Measurements from ENCODE around the gene MDGA2. TPM values are rescaled to one million over a fixed set of nuclear protein-coding genes. Genes with fewer than 3 reads are reported as not detected.

Gene MDGA2
- total and polyA plus RNA-seq, 8 donors = 0.14 to 2.9 TPM; not detected in 6

DNA sequence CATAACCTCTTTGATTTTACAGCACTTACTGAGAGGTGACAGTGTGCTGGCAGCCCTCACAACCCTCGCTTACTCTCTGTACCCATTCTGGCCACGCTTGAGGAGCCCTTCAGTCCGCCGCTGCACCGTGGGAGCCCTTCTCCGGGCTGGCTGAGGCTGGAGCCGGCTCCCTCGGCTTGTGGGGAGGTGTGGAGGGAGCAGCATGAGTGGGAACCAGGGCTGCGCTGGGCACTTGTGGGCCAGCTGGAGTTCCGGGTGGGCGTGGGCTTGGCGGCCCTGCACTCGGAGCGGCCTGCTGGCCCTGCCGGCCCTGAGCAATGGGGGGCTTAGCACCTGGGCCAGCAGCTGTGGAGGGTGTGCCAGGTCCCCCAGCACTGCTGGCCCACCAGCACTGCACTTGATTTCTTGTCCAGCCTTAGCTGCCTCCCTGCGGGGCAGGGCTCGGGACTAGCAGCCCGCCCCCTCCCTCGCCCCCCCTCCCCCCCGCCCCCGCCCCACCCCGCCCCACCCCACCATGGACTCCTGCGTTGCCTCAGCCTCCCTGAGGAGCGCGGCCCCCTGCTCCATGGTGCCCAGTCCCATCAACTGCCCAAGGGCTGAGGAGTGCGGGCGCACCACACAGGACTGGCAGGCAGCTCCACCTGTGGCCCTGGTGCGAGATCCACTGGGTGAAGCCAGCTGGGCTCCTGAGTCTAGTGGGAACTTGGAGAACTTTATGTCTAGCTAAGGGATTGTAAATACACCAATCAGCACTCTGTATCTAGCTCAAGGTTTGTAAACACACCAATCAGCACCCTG, 9.9 kb downstream of the MDGA2 start:
- H3K27ac ChIP-seq = no peak overlapping the region
- 88 to 96% (median 88%) methylated on average over 15 to 28 of the region's 28 CpGs for WGBS, 5 donors
- no peaks in the 10 kb centered on the region for H3K4me1 ChIP-seq
- H3K9me3 ChIP-seq = no peaks in the 10 kb centered on the region
- no peak for TF ChIP-seq POLR2AphosphoS5 (IDR thresholded peaks at IDR 0.05)
- TF ChIP-seq, protein P1, sequence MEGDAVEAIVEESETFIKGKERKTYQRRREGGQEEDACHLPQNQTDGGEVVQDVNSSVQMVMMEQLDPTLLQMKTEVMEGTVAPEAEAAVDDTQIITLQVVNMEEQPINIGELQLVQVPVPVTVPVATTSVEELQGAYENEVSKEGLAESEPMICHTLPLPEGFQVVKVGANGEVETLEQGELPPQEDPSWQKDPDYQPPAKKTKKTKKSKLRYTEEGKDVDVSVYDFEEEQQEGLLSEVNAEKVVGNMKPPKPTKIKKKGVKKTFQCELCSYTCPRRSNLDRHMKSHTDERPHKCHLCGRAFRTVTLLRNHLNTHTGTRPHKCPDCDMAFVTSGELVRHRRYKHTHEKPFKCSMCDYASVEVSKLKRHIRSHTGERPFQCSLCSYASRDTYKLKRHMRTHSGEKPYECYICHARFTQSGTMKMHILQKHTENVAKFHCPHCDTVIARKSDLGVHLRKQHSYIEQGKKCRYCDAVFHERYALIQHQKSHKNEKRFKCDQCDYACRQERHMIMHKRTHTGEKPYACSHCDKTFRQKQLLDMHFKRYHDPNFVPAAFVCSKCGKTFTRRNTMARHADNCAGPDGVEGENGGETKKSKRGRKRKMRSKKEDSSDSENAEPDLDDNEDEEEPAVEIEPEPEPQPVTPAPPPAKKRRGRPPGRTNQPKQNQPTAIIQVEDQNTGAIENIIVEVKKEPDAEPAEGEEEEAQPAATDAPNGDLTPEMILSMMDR (IDR thresholded peaks at IDR 0.05) = no peak
- TF ChIP-seq POLR2A (IDR thresholded peaks at IDR 0.05) = no peak
- TF ChIP-seq EP300 (IDR thresholded peaks at IDR 0.05) = no peak
- intact Hi-C loops (cut with DNase I; ENCODE audit: low total_unique reads) = no loop called here
- no peaks in the 10 kb centered on the region for H3K36me3 ChIP-seq
- H3K27me3 ChIP-seq = no peaks in the 10 kb centered on the region
- DNase-seq = no peak
- no peak overlapping the region for H3K4me3 ChIP-seq

DNA sequence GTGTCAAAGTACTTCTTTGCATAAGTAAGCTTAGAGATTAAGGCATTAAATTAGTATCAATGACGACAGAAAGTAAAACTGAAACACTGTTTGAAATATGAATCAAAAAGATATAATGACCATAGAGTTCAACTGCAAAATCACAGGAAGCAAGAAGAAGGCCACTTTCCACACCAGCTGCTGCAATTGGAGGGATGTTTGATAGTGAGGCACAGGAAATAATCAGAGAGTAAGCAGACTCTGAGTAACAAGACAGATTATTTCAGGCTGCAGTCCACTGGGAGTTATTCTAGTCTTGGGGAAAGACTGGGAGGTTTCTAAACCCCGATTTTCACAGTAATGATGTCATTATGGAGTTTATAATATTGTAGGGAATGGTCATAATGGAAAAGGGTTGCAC, 12.9 kb downstream of the MDGA2 start:
- no peak for DNase-seq
- Histone ChIP-seq H3K36me3 (no peaks in the 10 kb centered on the region), H3K9me3 (no peaks in the 10 kb centered on the region), H3K4me3 (no peak overlapping the region), H3K4me1 (no peaks in the 10 kb centered on the region), H3K27me3 (no peaks in the 10 kb centered on the region), H3K27ac (no peak overlapping the region)
- intact Hi-C loops (cut with DNase I; ENCODE audit: low total_unique reads) = no loop called here
- TF ChIP-seq POLR2A (IDR thresholded peaks at IDR 0.05) (no peak), EP300 (IDR thresholded peaks at IDR 0.05) (no peak), POLR2AphosphoS5 (IDR thresholded peaks at IDR 0.05) (no peak)
- TF ChIP-seq, protein P1 (IDR thresholded peaks at IDR 0.05) = no peak
- WGBS, 5 donors = 64 to 78% (median 72%) methylated on average over 2 of the region's 2 CpGs

DNA sequence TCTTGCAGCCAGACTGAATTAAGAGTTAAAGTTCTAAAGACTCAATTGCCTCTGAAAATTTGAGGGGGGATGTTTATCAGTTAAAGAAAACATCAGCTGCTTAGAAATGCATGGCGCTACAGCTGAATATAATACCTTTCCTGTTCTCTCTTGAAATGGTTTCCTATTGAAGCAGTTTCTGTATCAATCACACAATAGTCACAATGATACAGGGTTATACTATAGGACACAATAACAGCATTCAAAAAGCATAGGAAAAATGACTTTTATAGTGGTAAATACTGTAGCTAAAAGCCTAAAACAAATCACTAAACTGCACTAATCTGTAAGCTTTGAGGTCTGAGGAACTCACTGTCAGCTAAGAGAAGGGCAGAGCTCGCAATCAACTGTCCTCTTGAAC, 15.2 kb downstream of the MDGA2 start:
- no peak for DNase-seq
- Histone ChIP-seq H3K9me3 (no peaks in the 10 kb centered on the region), H3K27ac (no peak overlapping the region), H3K4me1 (no peaks in the 10 kb centered on the region), H3K36me3 (no peaks in the 10 kb centered on the region), H3K4me3 (no peak overlapping the region), H3K27me3 (no peaks in the 10 kb centered on the region)
- 51 to 71% (median 61%) methylated on average over 2 of the region's 2 CpGs for WGBS, 5 donors
- TF ChIP-seq, protein P1 (IDR thresholded peaks at IDR 0.05) = no peak
- TF ChIP-seq POLR2AphosphoS5 (IDR thresholded peaks at IDR 0.05) (no peak), EP300 (IDR thresholded peaks at IDR 0.05) (no peak), POLR2A (IDR thresholded peaks at IDR 0.05) (no peak)
- intact Hi-C loops (cut with DNase I; ENCODE audit: low total_unique reads) = no loop called here

DNA sequence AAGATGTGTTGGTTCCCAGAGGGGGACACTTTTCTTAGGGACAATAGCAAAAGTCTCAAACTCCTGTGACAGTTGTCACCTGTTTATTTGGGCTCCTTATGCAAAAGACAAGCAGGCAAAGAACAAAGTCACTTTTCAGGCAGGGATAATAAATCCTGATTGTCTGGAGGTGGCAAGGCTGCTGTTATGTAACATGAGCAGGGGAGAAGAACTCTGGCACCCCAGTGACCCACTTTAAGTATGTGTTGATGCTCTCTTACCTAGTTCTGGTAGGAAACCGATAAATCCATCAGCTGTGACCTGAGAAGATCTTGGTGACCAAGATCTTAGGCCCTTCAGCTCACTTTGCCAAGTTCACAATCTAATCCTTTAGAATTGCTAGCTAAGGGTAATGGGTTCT, 17.4 kb downstream of the MDGA2 start:
- 68 to 100% (median 79%) methylated on average over 1 of the region's 1 CpG for WGBS, 5 donors
- no peak overlapping the region for H3K4me3 ChIP-seq

More for the DNA sequence above, 17.4 kb downstream of the MDGA2 start:
- no peak for DNase-seq
- H3K4me1 ChIP-seq = no peaks in the 10 kb centered on the region
- no peak for TF ChIP-seq EP300 (IDR thresholded peaks at IDR 0.05)
- no peak for TF ChIP-seq POLR2A (IDR thresholded peaks at IDR 0.05)
- no peak for TF ChIP-seq POLR2AphosphoS5 (IDR thresholded peaks at IDR 0.05)
- TF ChIP-seq, protein P1 (IDR thresholded peaks at IDR 0.05) = no peak
- no peaks in the 10 kb centered on the region for H3K9me3 ChIP-seq
- H3K27ac ChIP-seq = no peak overlapping the region
- intact Hi-C loops (cut with DNase I; ENCODE audit: low total_unique reads) = no loop called here
- no peaks in the 10 kb centered on the region for H3K36me3 ChIP-seq
- no peaks in the 10 kb centered on the region for H3K27me3 ChIP-seq

All from stomach (tissue), 9 donors.